HG03565 (cell line): ENCODE measurements around the gene CRBN.

Experiments used
- ATAC-seq: cut with Tn5 transposase; IDR thresholded peaks from one replicate; pipeline ENCODE4 v1.9.1; 2021; ENCODE audit warnings: mild to moderate bottlenecking, moderate library complexity; ENCODE audit not compliant: unreplicated experiment

Gene CRBN

GRCh38 chr3:3172627-3173026 is 6.9 kb downstream of the CRBN start:
- ATAC-seq, result no peak

GRCh38 chr3:3170998-3171397 is 8.5 kb downstream of the CRBN start:
- no peak for ATAC-seq

DNA sequence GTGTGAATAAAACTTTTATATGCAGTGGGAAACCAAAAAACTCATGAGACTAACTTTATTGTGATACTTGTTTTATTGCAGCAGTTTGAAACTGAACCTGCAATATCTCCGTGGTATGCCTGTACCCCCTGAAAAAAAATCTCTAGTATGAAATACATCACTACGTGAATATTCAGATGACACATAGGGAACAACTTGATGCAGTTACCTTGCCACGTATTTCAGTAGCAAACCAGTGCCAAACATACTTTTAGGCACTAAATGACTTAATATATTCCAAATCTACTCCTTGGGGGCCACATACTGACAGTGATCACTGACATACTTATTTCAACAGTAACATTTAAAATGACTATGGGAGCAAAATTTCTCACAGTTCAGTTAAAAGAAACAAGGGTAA is 13.8 kb downstream of the CRBN start:
- no peak for ATAC-seq

DNA sequence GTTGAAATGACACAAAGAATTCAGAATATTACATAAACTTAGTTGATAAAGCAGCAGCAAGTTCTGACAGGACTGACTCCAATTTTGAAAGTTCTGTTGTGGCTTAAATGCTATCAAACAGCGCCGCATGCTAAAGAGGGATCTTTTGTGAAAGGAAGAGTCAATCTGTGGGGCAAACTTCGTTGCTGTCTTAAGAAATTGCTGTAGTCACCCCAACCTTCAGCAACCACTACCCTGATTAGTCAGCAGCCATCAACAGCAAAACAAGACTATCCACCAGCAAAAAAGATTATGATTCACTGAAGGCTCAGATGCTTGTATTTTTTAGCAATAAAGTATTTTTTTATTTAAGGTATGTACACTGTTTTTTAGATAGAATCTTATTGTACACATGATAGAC is 14.2 kb downstream of the CRBN start:
- no peak for ATAC-seq

DNA sequence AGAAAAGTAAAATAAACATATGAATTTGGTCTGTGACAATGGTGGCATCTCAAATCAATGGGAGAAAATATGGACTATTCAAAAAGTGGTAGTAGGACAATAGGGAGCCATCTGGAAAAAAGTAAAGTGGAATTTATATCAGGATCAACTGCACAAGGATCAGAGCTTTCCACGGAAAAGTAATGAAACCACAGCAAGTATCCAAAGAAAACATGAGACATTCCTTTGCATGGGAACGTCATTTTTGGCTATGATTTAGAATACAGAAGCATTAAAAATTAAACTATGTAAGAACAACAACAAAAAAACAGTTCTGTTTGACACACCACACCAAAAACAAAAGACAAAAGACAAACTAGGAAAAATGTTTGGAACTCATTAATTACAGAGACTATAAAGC is 18.7 kb downstream of the CRBN start:
- no peak for ATAC-seq

- ATAC-seq, result no peak
Observed at GRCh38 chr3:3157484-3157883, 22.0 kb downstream of the CRBN start.

DNA sequence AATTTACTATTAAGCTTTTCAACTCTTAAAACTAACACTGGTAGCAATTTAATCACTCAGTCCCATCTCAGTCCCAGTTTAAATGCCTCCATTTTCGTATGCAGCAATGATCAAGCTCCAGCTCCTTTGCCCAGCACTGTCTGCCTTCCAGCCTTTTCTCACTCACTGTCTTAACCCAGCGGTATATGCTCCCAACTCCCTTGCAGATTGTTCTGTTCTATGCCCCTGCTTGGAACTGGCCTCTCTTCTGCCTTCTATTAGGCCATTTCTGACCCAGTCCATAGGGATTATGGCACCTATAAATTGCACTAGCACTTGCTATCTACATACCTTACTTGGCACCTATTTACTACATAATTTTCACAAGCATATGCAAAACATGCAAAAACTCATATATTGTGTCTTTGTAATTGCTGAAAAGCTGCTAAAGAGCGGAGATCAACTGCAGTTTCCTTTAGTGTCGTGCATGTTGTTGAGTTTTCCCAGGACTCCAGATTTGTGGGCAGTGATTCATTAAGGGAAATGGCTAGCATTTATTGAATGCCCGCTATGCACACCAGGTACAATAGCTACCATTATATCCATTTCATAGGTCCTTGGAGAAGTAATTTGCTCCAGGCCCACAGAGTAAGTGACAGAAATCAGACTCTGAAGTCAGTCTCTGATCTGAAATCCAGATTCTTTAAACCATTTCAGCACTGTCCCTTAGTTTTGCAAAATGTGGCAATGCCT is 24.4 kb downstream of the CRBN start:
- ATAC-seq, result no peak

DNA sequence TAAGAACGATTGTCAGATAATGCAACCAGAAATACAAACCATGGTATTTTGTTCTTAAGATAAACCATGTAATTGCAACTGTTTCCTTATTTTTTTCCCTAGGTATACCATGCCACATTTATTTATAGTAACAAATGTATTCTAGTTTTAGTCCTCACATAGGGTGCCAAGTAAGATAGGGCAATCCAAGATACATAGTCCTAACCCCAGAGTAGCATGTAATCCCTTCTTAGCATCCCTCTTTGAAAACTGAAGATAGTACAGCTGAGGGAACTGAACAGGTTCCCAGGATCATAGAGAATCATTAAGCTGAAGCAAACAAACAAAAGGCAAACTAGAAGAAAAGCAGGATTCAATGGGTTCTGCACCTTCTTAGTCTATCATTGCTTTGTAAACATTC is 28.0 kb downstream of the CRBN start:
- ATAC-seq, result no peak

- ATAC-seq, result no peak
Observed at GRCh38 chr3:3149560-3149959, 29.9 kb downstream of the CRBN start.

DNA sequence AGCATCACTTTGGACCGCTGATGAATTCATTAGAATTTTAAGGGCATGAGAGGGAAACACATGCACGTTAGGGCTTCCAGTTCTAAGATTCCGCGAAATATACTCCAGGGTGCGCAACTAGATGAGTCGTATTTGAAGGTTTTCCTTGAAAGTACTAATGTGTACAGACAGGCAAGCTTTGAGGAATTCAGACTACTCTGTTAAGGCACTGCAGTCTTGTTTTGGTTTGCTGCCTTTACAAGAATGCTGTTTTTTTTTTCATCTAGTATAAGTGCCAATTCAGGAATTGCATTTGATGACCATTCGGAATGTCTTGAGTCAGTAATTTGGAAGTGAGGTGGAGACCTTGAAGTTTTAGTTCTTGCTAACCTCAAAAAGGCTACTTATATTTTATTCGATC is 33.7 kb downstream of the CRBN start:
- ATAC-seq, result no peak

DNA sequence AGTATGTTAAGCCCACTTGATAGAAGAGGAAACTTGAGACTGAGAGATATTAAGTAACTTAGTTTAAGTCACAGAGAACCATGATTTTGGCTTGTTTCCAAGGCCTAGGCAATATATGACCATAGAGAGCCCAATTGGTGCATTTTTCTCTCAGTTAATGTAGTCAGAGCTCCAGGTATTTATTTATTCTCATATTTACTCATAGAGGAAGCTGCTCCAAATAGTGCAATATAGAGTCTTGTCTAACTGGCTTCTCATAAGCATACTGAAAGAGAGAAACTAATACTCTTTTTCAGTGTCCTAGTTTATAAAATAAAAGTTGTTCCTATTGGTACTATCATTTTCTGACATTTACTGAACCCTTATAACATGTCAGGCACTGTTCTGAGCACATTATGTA is 37.6 kb downstream of the CRBN start:
- no peak for ATAC-seq

DNA sequence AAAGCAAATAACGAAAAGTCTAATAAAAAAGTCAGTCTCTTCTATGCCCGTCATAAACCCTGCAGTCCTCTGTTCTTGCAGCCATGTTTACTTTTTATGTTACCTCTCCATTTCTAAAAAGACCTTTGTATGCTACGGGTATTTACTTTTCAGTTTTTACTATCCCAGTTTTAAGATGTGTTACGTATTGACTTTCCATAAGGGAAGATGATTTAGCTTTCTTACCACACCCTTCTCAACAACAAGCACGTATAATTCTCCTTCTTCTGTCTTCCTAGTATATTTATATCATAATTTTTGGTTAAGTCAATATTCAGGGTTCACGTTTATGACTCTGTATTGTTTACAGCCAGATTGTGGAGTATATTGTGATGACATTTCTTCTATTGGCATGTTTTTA is 42.0 kb downstream of the CRBN start:
- no peak for ATAC-seq

GRCh38 chr3:3134750-3135448 is 44.6 kb downstream of the CRBN start:
- ATAC-seq, result no peak

DNA sequence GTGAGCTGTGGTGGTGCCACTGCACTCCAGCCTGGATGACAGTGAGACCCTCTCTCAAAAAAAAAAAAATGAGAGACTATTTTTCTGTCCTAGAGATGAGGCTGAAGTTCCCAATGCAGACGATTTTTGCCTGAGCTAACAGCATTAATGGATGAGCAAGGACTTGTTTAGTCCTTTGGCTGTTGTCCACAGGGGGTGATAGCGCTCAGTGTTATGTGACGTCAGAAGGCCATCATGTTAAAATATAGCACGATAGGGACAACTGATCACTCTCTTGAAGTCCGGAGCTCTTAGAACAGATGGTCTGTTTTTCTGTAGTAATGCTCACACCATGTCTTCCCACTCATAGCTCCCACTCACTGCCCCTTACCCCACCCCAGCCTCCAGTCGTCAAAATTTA is 46.0 kb downstream of the CRBN start:
- no peak for ATAC-seq

GRCh38 chr3:3129579-3129978 is 49.9 kb downstream of the CRBN start:
- no peak for ATAC-seq

DNA sequence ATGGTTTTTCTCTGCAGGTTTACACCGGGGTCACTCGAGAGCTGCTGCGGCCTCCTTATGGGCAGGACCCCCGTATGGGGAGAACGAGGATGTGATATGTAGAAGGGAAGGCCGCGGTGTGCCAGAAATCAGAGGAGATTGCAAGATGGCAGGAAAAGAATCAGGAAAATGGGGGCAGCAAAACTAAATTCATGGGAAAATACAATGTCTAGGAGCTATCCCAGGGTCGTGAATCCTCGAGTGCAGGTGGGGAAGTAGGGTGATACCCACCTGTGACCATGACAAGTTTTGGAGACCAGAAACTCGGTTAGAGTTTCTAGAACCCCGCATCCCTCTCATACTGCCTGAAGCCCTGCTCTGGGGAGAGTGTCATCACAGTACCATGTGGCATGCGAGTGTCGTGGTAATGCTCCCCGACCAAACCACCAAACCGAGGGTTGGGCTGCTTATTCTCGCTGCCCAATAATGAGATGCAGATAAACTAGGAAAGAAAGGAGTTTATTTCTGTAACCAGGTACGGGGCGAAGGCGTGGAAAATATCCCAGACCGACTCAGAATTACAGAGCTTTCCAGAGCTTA is 52.0 kb downstream of the CRBN start:
- ATAC-seq, result peak; percentile 20

DNA sequence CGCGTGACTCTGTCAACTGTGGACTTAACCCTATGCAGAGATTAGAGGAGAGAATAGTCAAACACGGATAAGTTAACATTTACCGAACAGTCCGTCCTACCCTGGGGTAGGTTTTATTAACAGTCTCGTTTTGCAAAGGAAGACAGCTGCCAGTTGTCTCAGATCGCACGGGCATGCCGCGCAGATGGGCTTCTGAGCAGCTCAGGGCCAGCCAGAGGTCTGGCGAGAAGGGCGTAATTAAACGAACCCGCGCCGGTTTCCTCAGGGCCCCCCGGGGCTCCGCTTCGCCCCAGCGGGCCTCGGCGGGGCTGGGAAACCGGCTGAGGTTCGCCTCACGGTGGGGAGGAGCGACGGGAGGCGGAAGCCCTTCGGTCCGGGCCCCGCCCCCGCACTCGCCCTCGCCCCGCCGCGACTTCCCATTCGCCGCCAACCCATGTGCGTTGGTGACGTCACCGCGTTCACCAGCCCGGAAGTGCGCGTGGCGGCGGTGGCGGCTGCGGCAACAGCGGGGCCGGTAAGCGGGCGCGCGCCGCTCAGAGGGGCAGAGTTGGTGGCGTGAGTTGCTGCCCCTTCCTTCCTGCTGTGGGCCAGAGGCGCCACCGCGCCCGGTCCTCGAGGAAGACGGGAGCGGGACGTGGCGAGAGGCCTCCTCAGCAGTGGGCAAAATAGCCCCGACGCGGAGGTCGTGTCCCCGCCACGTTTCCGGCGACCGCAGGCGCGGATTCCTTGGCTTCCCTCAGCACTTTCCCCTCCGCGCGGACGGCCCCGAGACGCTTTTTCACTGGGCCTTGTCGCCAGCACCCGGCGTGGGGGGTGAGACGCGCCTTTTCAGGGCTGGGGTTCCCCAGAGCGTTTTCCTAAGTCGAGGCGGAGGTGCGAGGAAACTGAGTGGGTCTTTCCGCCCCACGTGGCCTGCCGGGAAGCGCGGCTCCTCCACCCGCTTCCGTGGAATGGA is 52.7 kb downstream of the CRBN start, which contains the start of gene TRNT1:
Gene TRNT1 (plus strand): TSS at position 464 of the 955 bp plus-strand sequence. CDS start 2,101 bp downstream, outside the sequence.
- peak; percentile 86 for ATAC-seq

GRCh38 chr3:3125977-3126376 is 53.5 kb downstream of the CRBN start:
- no peak for ATAC-seq

- ATAC-seq, result peak; percentile 58
Observed at GRCh38 chr3:3119393-3119851, 60.1 kb downstream of the CRBN start.

DNA sequence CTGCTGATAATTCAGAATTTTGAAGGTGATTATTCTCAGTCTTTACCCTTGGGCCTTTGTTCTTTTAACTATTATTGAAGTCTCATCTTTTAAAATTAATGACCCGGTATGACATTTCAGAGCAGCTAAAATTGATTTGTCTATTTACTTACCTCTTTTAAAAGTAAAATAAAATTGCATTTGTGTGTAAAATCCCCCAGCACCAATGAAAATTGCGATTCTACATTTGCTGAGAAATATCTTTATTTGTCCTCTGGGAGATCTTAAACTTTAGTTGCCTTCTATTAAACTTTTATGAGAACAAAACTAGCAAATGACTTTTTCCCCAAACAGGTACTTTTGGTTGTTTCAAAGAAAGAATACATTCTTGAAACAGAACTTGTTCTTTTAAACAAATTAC is 61.8 kb downstream of the CRBN start:
- no peak for ATAC-seq
